Hepatocyte (in vitro differentiated cells): ENCODE measurements around the gene APBA3. TPM values are rescaled to one million over a fixed set of nuclear protein-coding genes. Genes with fewer than 3 reads are reported as not detected.

Source experiments
- DNase-seq: peaks from one replicate; pipeline ENCODE4 v3.0.0-alpha.2; 2016; ENCODE audit warnings: low spot score
- H2AFZ ChIP-seq: fragments of 200-600 bp; sonication (generic); 2 replicates; pipeline ENCODE4 v1.6.0; 2016; ENCODE audit warnings: antibody characterized with exemption, mild to moderate bottlenecking
- H3K27ac ChIP-seq: fragments of 200-600 bp; sonication (generic); 2 replicates; pipeline ENCODE4 v1.5.1; 2016; ENCODE audit warnings: mild to moderate bottlenecking
- H3K27me3 ChIP-seq: fragments of 200-600 bp; sonication (generic); 2 replicates; pipeline ENCODE4 v1.6.1; 2016
- H3K36me3 ChIP-seq: fragments of 200-600 bp; sonication (generic); replicated peaks from 2 replicates; pipeline ENCODE4 v1.5.1; 2016; ENCODE audit warnings: low read depth; ENCODE audit not compliant: insufficient read depth
- H3K4me1 ChIP-seq: fragments of 200-600 bp; sonication (generic); 2 replicates; pipeline ENCODE4 v1.5.1; 2016; ENCODE audit warnings: mild to moderate bottlenecking, moderate library complexity; ENCODE audit not compliant: insufficient read depth
- H3K4me2 ChIP-seq: fragments of 200-600 bp; sonication (generic); 2 replicates; pipeline ENCODE4 v1.6.0; 2016
- H3K4me3 ChIP-seq: fragments of 200-600 bp; sonication (generic); 2 replicates; pipeline ENCODE4 v1.5.1; 2016; ENCODE audit warnings: mild to moderate bottlenecking
- H3K79me2 ChIP-seq: fragments of 200-600 bp; sonication (generic); 2 replicates; pipeline ENCODE4 v1.6.0; 2017; ENCODE audit warnings: mild to moderate bottlenecking
- H3K9me2 ChIP-seq: fragments of 200-600 bp; sonication (generic); replicated peaks from 2 replicates; pipeline ENCODE4 v1.6.0; 2017; ENCODE audit warnings: mild to moderate bottlenecking; ENCODE audit not compliant: insufficient read depth
- H3K9me3 ChIP-seq: fragments of 200-600 bp; sonication (generic); 2 replicates; pipeline ENCODE4 v1.5.1; 2016; ENCODE audit warnings: low read depth, mild to moderate bottlenecking
- H4K20me1 ChIP-seq: fragments of 200-600 bp; sonication (generic); 2 replicates; pipeline ENCODE4 v1.6.0; 2016; ENCODE audit warnings: mild to moderate bottlenecking; ENCODE audit not compliant: insufficient read depth, poor library complexity, severe bottlenecking
- CTCF ChIP-seq: fragments of 200-600 bp; sonication (generic); IDR thresholded peaks from 2 replicates; pipeline ENCODE4 v1.5.1; 2016; ENCODE audit warnings: antibody characterized with exemption, mild to moderate bottlenecking; ENCODE audit not compliant: poor library complexity
- EZH2 ChIP-seq: fragments of 200-600 bp; sonication (generic); IDR thresholded peaks from 2 replicates; pipeline ENCODE4 v1.6.1; 2016; ENCODE audit warnings: antibody characterized with exemption, mild to moderate bottlenecking, borderline replicate concordance
- EZH2phosphoT487 ChIP-seq: fragments of 200-600 bp; sonication (generic); IDR thresholded peaks from one replicate; pipeline ENCODE4 v1.6.1; 2018; ENCODE audit warnings: antibody characterized with exemption, mild to moderate bottlenecking, low read depth, moderate library complexity; ENCODE audit not compliant: unreplicated experiment, severe bottlenecking
- WGBS: methylation state at CpG from one replicate; pipeline ENCODE4 v1.1.6; 2016; ENCODE audit warnings: low lambda C conversion rate; ENCODE audit errors: missing lambda C conversion rate; 5-methylcytosine and 5-hydroxymethylcytosine counted together
- polyA plus RNA-seq: library from polyadenylated mRNA; unstranded; fragments of >200 nt; fragmentation: Nextera tagmentation; extraction: Ambion mirVana; gene quantifications from 2 replicates; pipeline ENCODE4 v1.2.1, GENCODE V29; 2016
- total RNA-seq: library from RNA; depleted of rRNA; stranded (reverse); fragments of >200 nt; gene quantifications from 2 replicates; pipeline ENCODE4 v1.2.3, GENCODE V29; 2014

The APBA3 gene
- total and polyA plus RNA-seq, 2 experiments from 2014 or later = 20.7 to 25.5 TPM

DNA sequence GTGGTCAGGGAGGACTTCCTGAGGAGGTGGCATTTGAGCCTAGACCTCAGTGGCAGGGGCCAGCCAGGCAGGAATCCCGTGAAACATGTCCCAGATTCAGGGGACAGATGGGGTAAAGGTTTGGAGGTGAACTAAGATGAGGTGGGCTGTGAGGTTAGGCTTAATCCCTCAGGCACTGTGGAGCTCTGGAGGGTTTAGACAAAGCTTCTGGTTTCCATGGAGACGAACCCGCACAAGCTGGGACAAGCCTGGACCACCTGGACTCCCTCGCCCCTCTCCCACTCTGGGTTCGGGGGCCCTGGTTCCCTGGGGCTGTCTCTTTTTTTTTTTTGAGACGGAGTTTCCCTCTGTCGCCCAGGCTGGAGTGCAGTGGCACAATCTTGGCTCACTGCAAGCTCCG, 37.6 kb downstream of the APBA3 start:
- no peaks in the 10 kb centered on the region for H3K27me3 ChIP-seq
- peaks cover 9% of the 10 kb centered on the region for H3K4me1 ChIP-seq
- H3K4me3 ChIP-seq = no peak overlapping the region
- TF ChIP-seq CTCF (no peak), EZH2phosphoT487 (no peak), EZH2 (no peak)
- no peaks in the 10 kb centered on the region for H3K9me3 ChIP-seq
- no peak for DNase-seq
- no peak overlapping the region for H3K4me2 ChIP-seq
- no peak overlapping the region for H2AFZ ChIP-seq
- 55% methylated on average over 8 of the region's 8 CpGs for WGBS
- peaks cover 26% of the 10 kb centered on the region for H3K79me2 ChIP-seq
- H3K36me3 ChIP-seq = no peaks in the 10 kb centered on the region
- H4K20me1 ChIP-seq = peaks cover 19% of the 10 kb centered on the region
- H3K27ac ChIP-seq = no peak overlapping the region
- H3K9me2 ChIP-seq = no peaks in the 10 kb centered on the region

- peaks cover 19% of the 10 kb centered on the region for H4K20me1 ChIP-seq
- no peaks in the 10 kb centered on the region for H3K27me3 ChIP-seq
- H2AFZ ChIP-seq = no peak overlapping the region
- H3K9me2 ChIP-seq = no peaks in the 10 kb centered on the region
- H3K9me3 ChIP-seq = no peaks in the 10 kb centered on the region
- H3K4me1 ChIP-seq = peaks cover 9% of the 10 kb centered on the region
- DNase-seq = no peak
- H3K4me3 ChIP-seq = no peak overlapping the region
- 61% methylated on average over 5 of the region's 5 CpGs for WGBS
- H3K27ac ChIP-seq = peak overlapping the region; percentile 65
- TF ChIP-seq EZH2 (no peak), EZH2phosphoT487 (no peak), CTCF (no peak)
- peaks cover 26% of the 10 kb centered on the region for H3K79me2 ChIP-seq
- H3K36me3 ChIP-seq = no peaks in the 10 kb centered on the region
- peak overlapping the region; percentile 79 for H3K4me2 ChIP-seq
These were observed 38.4 kb downstream of the APBA3 start for GRCh38 chr19:3723110-3723488.

DNA sequence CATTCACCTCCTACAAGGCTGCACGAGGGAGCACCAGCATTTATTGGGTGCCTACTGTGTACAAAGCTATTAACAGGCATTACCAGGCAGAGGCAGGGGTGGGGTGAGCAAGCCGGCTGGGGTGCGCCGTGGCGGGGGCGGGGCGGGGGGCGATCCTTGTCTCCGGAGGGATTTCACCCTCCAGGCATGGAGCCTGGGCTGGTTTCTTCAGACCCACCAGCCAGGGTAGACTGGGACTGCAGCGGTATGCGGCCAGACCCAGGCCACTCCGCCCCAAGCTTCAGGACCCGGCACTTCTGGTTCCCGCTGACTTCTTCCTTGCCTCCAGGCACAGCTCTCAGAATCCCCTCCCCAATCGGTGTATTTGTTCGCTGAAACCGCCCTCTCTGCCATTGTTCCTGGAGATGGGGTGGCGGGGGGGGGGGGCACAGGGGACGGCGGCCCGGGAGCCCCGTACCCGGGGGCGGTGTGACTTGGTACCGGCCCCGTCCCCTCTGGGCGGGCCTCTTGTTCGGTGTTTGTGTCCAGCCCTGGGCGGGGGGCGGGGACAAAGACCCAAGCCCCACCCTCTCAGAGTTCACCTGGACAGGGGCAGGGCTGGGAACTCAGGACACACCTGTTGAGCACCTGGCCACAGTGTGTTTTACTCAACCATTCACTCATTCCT, 38.9 kb downstream of the APBA3 start:
- peak overlapping the region; percentile 65 for H3K27ac ChIP-seq
- peak overlapping the region; percentile 79 for H3K4me2 ChIP-seq
- WGBS = 6% methylated on average over 24 of the region's 30 CpGs

More for the DNA sequence above, 38.9 kb downstream of the APBA3 start:
- H3K36me3 ChIP-seq = no peaks in the 10 kb centered on the region
- H2AFZ ChIP-seq = no peak overlapping the region
- DNase-seq = peak; percentile 84
- H3K9me2 ChIP-seq = no peaks in the 10 kb centered on the region
- no peaks in the 10 kb centered on the region for H3K27me3 ChIP-seq
- TF ChIP-seq EZH2phosphoT487 = no peak
- no peak for TF ChIP-seq CTCF
- TF ChIP-seq EZH2 = no peak
- H4K20me1 ChIP-seq = peaks cover 19% of the 10 kb centered on the region
- no peaks in the 10 kb centered on the region for H3K9me3 ChIP-seq
- H3K4me1 ChIP-seq = peaks cover 9% of the 10 kb centered on the region
- H3K79me2 ChIP-seq = peaks cover 24% of the 10 kb centered on the region
- H3K4me3 ChIP-seq = peak overlapping the region; percentile 61
